BJ (cell line): ENCODE results near the gene CMTR2. TPM values are rescaled to one million over a fixed set of nuclear protein-coding genes. Genes with fewer than 3 reads are reported as not detected.
"Not testable (repeated sequence)": the region's sequence is repeated elsewhere in the genome, so short reads cannot be mapped to it uniquely, and the experiment has no call there.

Source experiments
- CTCF ChIA-PET: fragments of 350-600 bp; formaldehyde crosslinking; extraction: SDS; loops from one replicate; lab custom pipeline; 2021; ENCODE audit warnings: antibody characterized with exemption, inconsistent platforms; lab: Yijun Ruan, JAX
- POLR2A ChIA-PET: fragments of 300-600 bp; sonication (Branson Sonifier 250); formaldehyde crosslinking; extraction: SDS; loops from one replicate; lab custom pipeline; 2021; ENCODE audit warnings: antibody characterized with exemption; lab: Charles Lee
- DNase-seq: peaks from one replicate; pipeline ENCODE4 v3.0.0-alpha.2; 2011; ENCODE audit warnings: low read depth
- H3K27me3 ChIP-seq: 2 replicates; pipeline ENCODE4 v1.6.0; 2011; ENCODE audit warnings: low read length; ENCODE audit not compliant: control insufficient read depth, insufficient read depth
- H3K36me3 ChIP-seq: 2 replicates; pipeline ENCODE4 v1.5.1; 2011; ENCODE audit warnings: low read length; ENCODE audit not compliant: control insufficient read depth, insufficient read depth
- H3K4me3 ChIP-seq: 2 replicates; pipeline ENCODE4 v1.5.1; 2011; ENCODE audit warnings: low read depth, mild to moderate bottlenecking, control low read depth, low read length
- CTCF ChIP-seq: IDR thresholded peaks from 2 replicates; pipeline ENCODE4 v1.5.1; 2011; ENCODE audit warnings: low read depth, mild to moderate bottlenecking, control low read depth, inconsistent platforms, low read length, moderate library complexity; ENCODE audit not compliant: insufficient read depth
- polyA plus RNA-seq: library from polyadenylated mRNA; depleted of rRNA; stranded (reverse); fragments of >200 nt; gene quantifications from 2 replicates; pipeline ENCODE4 v1.2.3, GENCODE V29; 2011

Gene CMTR2
- polyA plus RNA-seq, 1 experiment: 10.2 TPM

DNA sequence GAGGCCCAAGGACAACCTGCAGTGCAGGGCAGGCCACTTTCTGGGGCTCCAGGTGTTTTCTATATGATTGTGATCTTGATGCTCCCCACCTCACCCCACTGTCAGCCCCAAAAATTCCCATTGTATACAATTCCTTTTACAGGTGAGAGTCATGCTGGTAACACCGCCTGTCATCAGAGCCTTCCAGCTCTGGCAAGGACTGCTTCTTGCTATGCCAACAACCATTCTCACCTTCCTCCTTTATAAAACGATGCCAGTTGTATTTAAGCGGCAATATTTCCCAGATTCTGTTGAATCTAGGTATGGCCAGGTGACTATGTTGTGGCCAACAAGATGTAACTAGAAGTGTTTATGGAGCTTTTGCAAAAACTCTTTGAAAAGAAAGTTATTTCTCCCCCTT lies 38.9 kb upstream of the CMTR2 start:
- TF ChIP-seq CTCF: no peak
- no peaks in the 10 kb centered on the region for H3K27me3 ChIP-seq
- H3K4me3 ChIP-seq: no peak overlapping the region
- ChIA-PET CTCF (interaction anchor here (1.4 kb wide), 1 partner anchor 31 kb away, joined by 3 read pairs; the partner anchor contains the start of gene CALB2), POLR2A (no interaction called here)
- no peaks in the 10 kb centered on the region for H3K36me3 ChIP-seq
- DNase-seq: no peak

DNA sequence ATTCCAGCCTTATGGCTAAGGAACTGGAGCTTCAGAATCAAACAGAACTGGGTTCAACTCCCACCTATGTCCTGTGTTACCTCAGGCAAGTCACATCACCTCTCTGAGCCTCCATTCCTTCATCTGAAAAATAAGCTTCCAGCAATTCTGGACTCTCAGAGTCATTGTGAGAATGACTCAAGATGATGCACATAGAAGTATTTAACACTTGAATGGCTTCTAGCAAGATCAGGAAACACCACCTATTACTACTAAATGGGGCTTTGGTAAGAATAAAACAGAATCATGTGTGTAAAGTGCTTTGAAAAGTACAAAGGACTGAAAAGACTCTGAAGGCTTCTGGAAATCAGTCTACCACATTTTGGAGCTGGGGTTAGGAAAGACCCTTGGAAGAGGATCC lies 38.5 kb upstream of the CMTR2 start:
- ChIA-PET CTCF (interaction anchor here (1.4 kb wide), 1 partner anchor 31 kb away, joined by 3 read pairs; the partner anchor contains the start of gene CALB2), POLR2A (no interaction called here)
- Histone ChIP-seq H3K4me3 (no peak overlapping the region), H3K36me3 (no peaks in the 10 kb centered on the region), H3K27me3 (no peaks in the 10 kb centered on the region)
- DNase-seq: no peak
- no peak for TF ChIP-seq CTCF

GRCh38 chr16:71319999-71320398 lies 30.8 kb upstream of the CMTR2 start:
- Histone ChIP-seq H3K4me3 (no peak overlapping the region), H3K27me3 (no peaks in the 10 kb centered on the region), H3K36me3 (no peaks in the 10 kb centered on the region)
- DNase-seq: no peak
- no peak for TF ChIP-seq CTCF
- POLR2A ChIA-PET: no interaction called here
- CTCF ChIA-PET: interaction anchor here (1.0 to 1.2 kb wide), 2 partner anchors 8 to 11 kb away, joined by 3 to 5 read pairs; no protein-coding TSS in a partner anchor

- Histone ChIP-seq H3K4me3 (no peak overlapping the region), H3K36me3 (no peaks in the 10 kb centered on the region), H3K27me3 (no peaks in the 10 kb centered on the region)
- no peak for DNase-seq
- TF ChIP-seq CTCF: no peak
- CTCF ChIA-PET: interaction anchor here (1.3 kb wide), 1 partner anchor 28 kb away, joined by 4 read pairs; no protein-coding TSS in a partner anchor
- POLR2A ChIA-PET: no interaction called here
Observed at GRCh38 chr16:71315269-71315668, 26.1 kb upstream of the CMTR2 start.

GRCh38 chr16:71313591-71313990 lies 24.4 kb upstream of the CMTR2 start:
- DNase-seq, POLR2A ChIA-PET, H3K36me3 ChIP-seq, CTCF ChIA-PET, H3K4me3 ChIP-seq, H3K27me3 ChIP-seq: not testable (repeated sequence)
